SK-N-SH treated with all-trans-retinoic acid at 6 μM for 48 hours (cell line): ENCODE results near the gene ZNF212.

Experiments used
- ATAC-seq: fragments of 200-7000 bp; cut with Tn5 transposase; 3 replicates; pipeline ENCODE4 v1.9.1; 2020; ENCODE audit warnings: mild to moderate bottlenecking, moderate library complexity
- BACH2 ChIP-seq: fragments of 250-450 bp; sonication (Bioruptor Pico); IDR thresholded peaks from 2 replicates; pipeline ENCODE4 v1.9.0; 2021; ENCODE audit warnings: mild to moderate bottlenecking, borderline replicate concordance
- CSDC2 ChIP-seq: fragments of 250-450 bp; sonication (Bioruptor Pico); IDR thresholded peaks from 2 replicates; pipeline ENCODE4 v1.5.0; 2020; ENCODE audit warnings: mild to moderate bottlenecking, moderate library complexity
- ESRRG ChIP-seq: fragments of 250-450 bp; sonication (Bioruptor Pico); IDR thresholded peaks from 2 replicates; pipeline ENCODE4 v1.6.1; 2021; ENCODE audit warnings: mild to moderate bottlenecking
- GLIS3 ChIP-seq: fragments of 250-450 bp; sonication (Bioruptor Pico); IDR thresholded peaks from 2 replicates; pipeline ENCODE4 v1.5.0; 2020; ENCODE audit warnings: mild to moderate bottlenecking, moderate library complexity
- OSR1 ChIP-seq: fragments of 250-450 bp; sonication (Bioruptor Pico); IDR thresholded peaks from 2 replicates; pipeline ENCODE4 v1.8.0; 2022; ENCODE audit warnings: moderate library complexity, mild to moderate bottlenecking, inconsistent platforms
- PATZ1 ChIP-seq: fragments of 250-450 bp; sonication (Bioruptor Pico); IDR thresholded peaks from 2 replicates; pipeline ENCODE4 v1.8.0; 2020; ENCODE audit warnings: mild to moderate bottlenecking, moderate library complexity, borderline replicate concordance
- POU6F1 ChIP-seq: fragments of 250-450 bp; sonication (Bioruptor Pico); IDR thresholded peaks from 2 replicates; pipeline ENCODE4 v1.8.0; 2021; ENCODE audit warnings: low read depth, mild to moderate bottlenecking, moderate library complexity, borderline replicate concordance
- PPARA ChIP-seq: fragments of 250-450 bp; sonication (Bioruptor Pico); IDR thresholded peaks from 2 replicates; pipeline ENCODE4 v1.5.0; 2020; ENCODE audit warnings: mild to moderate bottlenecking, borderline replicate concordance
- RARB ChIP-seq: fragments of 250-450 bp; sonication (Bioruptor Pico); IDR thresholded peaks from 2 replicates; pipeline ENCODE4 v1.8.0; 2021; ENCODE audit warnings: mild to moderate bottlenecking, moderate library complexity
- SNAI2 ChIP-seq: fragments of 250-450 bp; sonication (Bioruptor Pico); IDR thresholded peaks from 2 replicates; pipeline ENCODE4 v1.5.0; 2020; ENCODE audit warnings: mild to moderate bottlenecking, moderate library complexity
- TCF4 ChIP-seq: fragments of 250-450 bp; sonication (Bioruptor Pico); IDR thresholded peaks from 2 replicates; pipeline ENCODE4 v1.8.0; 2021; ENCODE audit warnings: mild to moderate bottlenecking, moderate library complexity, borderline replicate concordance
- TOX ChIP-seq: fragments of 250-450 bp; sonication (Bioruptor Pico); IDR thresholded peaks from 2 replicates; pipeline ENCODE4 v1.8.0; 2021; ENCODE audit warnings: mild to moderate bottlenecking, moderate library complexity, borderline replicate concordance
- ZC3H10 ChIP-seq: fragments of 250-450 bp; sonication (Bioruptor Pico); IDR thresholded peaks from 2 replicates; pipeline ENCODE4 v1.5.1; 2021; ENCODE audit warnings: mild to moderate bottlenecking, moderate library complexity
- ZFP3 ChIP-seq: fragments of 250-450 bp; sonication (Bioruptor Pico); IDR thresholded peaks from 2 replicates; pipeline ENCODE4 v1.5.0; 2020; ENCODE audit warnings: mild to moderate bottlenecking, moderate library complexity
- ZNF565 ChIP-seq: fragments of 450-650 bp; formaldehyde crosslinking; conservative IDR thresholded peaks from 2 replicates; pipeline ENCODE4 v1.5.0; 2020; ENCODE audit warnings: low read depth, mild to moderate bottlenecking, moderate library complexity
- ZNF70 ChIP-seq: fragments of 450-650 bp; formaldehyde crosslinking; IDR thresholded peaks from 2 replicates; pipeline ENCODE4 v1.5.0; 2020; ENCODE audit warnings: mild to moderate bottlenecking, moderate library complexity
- ZNF8 ChIP-seq: fragments of 450-650 bp; formaldehyde crosslinking; IDR thresholded peaks from 2 replicates; pipeline ENCODE4 v1.5.0; 2020; ENCODE audit warnings: mild to moderate bottlenecking, moderate library complexity
- TF ChIP-seq, protein P1 (sequence below): fragments of 250-450 bp; sonication (Bioruptor Pico); IDR thresholded peaks from 2 replicates; pipeline ENCODE4 v1.5.1; 2021; ENCODE audit warnings: mild to moderate bottlenecking, moderate library complexity
- TF ChIP-seq, protein P2 (sequence below): fragments of 250-450 bp; sonication (Bioruptor Pico); IDR thresholded peaks from 2 replicates; pipeline ENCODE4 v1.5.1; 2020; ENCODE audit warnings: low read depth, mild to moderate bottlenecking, moderate library complexity

The ZNF212 gene

DNA sequence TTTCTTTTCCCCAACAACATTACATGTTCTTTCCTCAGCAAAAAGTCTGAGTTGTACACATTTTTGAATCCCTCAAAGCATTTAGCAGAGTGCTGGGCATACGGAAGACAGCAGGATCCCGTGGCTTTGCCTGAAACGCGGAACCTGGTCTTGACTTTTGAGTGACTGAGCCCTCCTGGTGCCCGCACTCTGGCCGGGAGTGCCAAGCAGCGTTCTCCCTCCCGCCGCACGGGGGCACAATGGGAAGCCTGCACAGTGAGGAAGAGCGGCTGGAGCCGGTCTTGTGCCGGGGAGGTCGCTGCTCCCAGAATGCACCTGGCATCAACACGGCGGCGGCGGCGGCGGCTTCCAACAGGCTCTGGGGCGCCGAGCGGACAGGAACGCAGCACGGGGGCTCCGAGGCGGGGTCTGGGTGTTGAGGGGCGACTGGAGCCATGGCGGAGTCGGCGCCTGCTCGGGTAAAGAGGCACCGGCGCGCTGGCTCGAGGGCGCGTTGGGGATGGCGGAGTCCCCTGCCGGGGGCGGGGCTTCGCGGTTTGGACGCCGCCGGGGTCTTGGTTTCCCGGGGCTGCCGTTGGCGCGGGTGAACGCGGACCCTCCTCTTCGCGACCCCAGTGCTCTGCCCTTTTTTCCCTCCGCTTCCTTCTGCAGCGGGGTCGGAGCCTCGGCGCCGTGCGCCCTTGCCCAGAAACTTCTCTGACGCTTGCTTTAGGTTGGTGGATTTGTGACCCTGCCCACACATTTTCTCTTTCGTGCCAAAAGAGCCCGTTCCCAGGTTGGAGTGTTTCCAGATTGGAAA, at the start of gene ZNF212:
Gene ZNF212, plus strand, starts transcription at position 307 of the 799 bp plus-strand sequence. Its CDS starts 128 bp downstream, at position 435.
- TF ChIP-seq CSDC2 (CRISPR knock-in tag) (no peak), OSR1 (no peak), ZFP3 (CRISPR knock-in tag) (0 out of 2 replicates have a peak, but pooled peaks have one; percentile 51), POU6F1 (CRISPR knock-in tag) (0 out of 2 replicates have a peak, but pooled peaks have one; percentile 65)
- ATAC-seq = peak; percentile 100

GRCh38 chr7:149191851-149192250, 47.6 kb upstream of the ZNF212 start:
- ATAC-seq = no peak
- no peak for TF ChIP-seq PPARA (CRISPR knock-in tag)
- no peak for TF ChIP-seq ESRRG
- TF ChIP-seq ZNF565 (CRISPR knock-in tag) = no peak

DNA sequence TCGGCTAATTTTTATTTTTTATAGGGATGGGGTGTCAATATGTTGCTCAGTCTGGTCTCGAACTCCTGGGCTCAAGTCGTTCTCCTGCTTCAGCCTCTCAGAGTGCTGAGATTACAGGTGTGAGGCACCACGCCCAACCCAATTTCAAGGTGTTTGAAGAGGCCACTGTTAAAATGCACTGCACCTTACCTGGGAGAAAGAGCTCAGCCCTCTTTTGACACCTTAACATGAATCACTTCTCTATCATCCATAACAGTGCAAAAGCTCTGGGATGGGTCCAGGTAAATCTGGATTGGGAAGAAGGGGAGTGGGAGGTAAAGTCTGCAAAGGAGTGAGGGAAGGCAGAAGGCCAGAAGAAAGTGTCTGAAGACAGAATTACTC, 44.7 kb upstream of the ZNF212 start:
- TF ChIP-seq OSR1 = no peak
- no peak for TF ChIP-seq PATZ1 (CRISPR knock-in tag)
- TF ChIP-seq, protein P1, sequence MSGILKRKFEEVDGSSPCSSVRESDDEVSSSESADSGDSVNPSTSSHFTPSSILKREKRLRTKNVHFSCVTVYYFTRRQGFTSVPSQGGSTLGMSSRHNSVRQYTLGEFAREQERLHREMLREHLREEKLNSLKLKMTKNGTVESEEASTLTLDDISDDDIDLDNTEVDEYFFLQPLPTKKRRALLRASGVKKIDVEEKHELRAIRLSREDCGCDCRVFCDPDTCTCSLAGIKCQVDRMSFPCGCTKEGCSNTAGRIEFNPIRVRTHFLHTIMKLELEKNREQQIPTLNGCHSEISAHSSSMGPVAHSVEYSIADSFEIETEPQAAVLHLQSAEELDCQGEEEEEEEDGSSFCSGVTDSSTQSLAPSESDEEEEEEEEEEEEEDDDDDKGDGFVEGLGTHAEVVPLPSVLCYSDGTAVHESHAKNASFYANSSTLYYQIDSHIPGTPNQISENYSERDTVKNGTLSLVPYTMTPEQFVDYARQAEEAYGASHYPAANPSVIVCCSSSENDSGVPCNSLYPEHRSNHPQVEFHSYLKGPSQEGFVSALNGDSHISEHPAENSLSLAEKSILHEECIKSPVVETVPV = no peak
- TF ChIP-seq GLIS3 (CRISPR knock-in tag) = no peak
- no peak for TF ChIP-seq ZNF70
- TF ChIP-seq, protein P2, sequence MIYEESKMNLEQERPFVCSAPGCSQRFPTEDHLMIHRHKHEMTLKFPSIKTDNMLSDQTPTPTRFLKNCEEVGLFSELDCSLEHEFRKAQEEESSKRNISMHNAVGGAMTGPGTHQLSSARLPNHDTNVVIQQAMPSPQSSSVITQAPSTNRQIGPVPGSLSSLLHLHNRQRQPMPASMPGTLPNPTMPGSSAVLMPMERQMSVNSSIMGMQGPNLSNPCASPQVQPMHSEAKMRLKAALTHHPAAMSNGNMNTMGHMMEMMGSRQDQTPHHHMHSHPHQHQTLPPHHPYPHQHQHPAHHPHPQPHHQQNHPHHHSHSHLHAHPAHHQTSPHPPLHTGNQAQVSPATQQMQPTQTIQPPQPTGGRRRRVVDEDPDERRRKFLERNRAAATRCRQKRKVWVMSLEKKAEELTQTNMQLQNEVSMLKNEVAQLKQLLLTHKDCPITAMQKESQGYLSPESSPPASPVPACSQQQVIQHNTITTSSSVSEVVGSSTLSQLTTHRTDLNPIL (CRISPR knock-in tag) = no peak
- no peak for TF ChIP-seq CSDC2 (CRISPR knock-in tag)
- no peak for TF ChIP-seq TCF4 (CRISPR knock-in tag)
- TF ChIP-seq SNAI2 (CRISPR knock-in tag) = no peak
- no peak for TF ChIP-seq POU6F1 (CRISPR knock-in tag)
- TF ChIP-seq ZFP3 (CRISPR knock-in tag) = no peak
- TF ChIP-seq ESRRG = no peak
- peak; percentile 1 for ATAC-seq

- peak; percentile 99 for ATAC-seq
- TF ChIP-seq ZNF565 (CRISPR knock-in tag) = no peak
- TF ChIP-seq GLIS3 (CRISPR knock-in tag) = peak; percentile 22; the same call in 1 of the 2 replicates
- TF ChIP-seq BACH2 (CRISPR knock-in tag) = no peak
- TF ChIP-seq TOX = no peak
- peak; percentile 48; the same call in 1 of the 2 replicates for TF ChIP-seq TCF4 (CRISPR knock-in tag)
- no peak for TF ChIP-seq PPARA (CRISPR knock-in tag)
- TF ChIP-seq OSR1 = no peak
- TF ChIP-seq, protein P1 = no peak
- TF ChIP-seq RARB (CRISPR knock-in tag) = no peak
- TF ChIP-seq, protein P2 (CRISPR knock-in tag) = no peak
- no peak for TF ChIP-seq ESRRG
- no peak for TF ChIP-seq ZNF8 (CRISPR knock-in tag)
- TF ChIP-seq ZC3H10 (CRISPR knock-in tag) = 0 out of 2 replicates have a peak, but pooled peaks have one; percentile 13
Observed at GRCh38 chr7:149195180-149196150, 44.0 kb upstream of the ZNF212 start, which contains the start of gene ZNF282. ZNF282 (plus strand) TSS chr7:149195546; CDS start chr7:149195590, 44 bp downstream.
